ENCODE data around the gene GLI3. TPM values are rescaled to one million over a fixed set of nuclear protein-coding genes. Genes with fewer than 3 reads are reported as not detected.

The GLI3 gene
- total RNA-seq, 1 donor from 2014 or later, result 7.3 TPM

GRCh38 chr7:41942468-41943093 lies 294.4 kb downstream of the GLI3 start:
- Histone ChIP-seq H3K27me3 (ENCODE audit: control insufficient read depth, insufficient read depth, low read length) (peaks cover 3% of the 10 kb centered on the region), H3K4me3 (ENCODE audit: low read depth, low read length) (peak overlapping the region; percentile 21), H3K36me3 (ENCODE audit: control insufficient read depth, insufficient read depth, low read length) (no peaks in the 10 kb centered on the region)
- no peak for TF ChIP-seq CTCF (IDR thresholded peaks at IDR 0.05; ENCODE audit: insufficient read depth, low read length, poor library complexity, severe bottlenecking)
- no peak for DNase-seq (ENCODE audit: low read depth)

GRCh38 chr7:41940760-41941343 lies 296.2 kb downstream of the GLI3 start:
- no peak for DNase-seq (ENCODE audit: low read depth)
- Histone ChIP-seq H3K36me3 (ENCODE audit: control insufficient read depth, insufficient read depth, low read length) (no peaks in the 10 kb centered on the region), H3K4me3 (ENCODE audit: low read depth, low read length) (no peak overlapping the region), H3K27me3 (ENCODE audit: control insufficient read depth, insufficient read depth, low read length) (peaks cover 3% of the 10 kb centered on the region)
- TF ChIP-seq CTCF (IDR thresholded peaks at IDR 0.05; ENCODE audit: insufficient read depth, low read length, poor library complexity, severe bottlenecking), result peak; percentile 80

DNA sequence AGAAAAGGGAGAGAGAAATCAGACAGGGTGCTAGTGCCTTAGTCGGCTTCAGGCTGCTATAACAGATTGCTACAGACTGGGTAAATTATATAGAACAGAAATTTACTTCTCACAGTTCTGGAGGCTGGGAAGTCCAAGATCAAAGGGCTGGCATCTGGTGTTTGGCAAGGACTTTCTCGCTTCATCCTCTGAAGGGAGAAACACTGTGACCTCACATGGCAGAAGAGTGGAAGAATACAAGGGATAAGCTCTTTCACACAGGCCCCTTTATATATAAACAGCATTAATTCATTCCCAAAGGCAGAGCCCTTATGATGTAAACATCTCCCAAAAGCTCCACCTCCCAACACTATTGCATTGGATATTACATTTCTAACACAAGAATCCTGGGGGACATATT lies 298.6 kb downstream of the GLI3 start:
- Histone ChIP-seq H3K36me3 (ENCODE audit: control insufficient read depth, insufficient read depth, low read length) (no peaks in the 10 kb centered on the region), H3K4me3 (ENCODE audit: low read depth, low read length) (no peak overlapping the region), H3K27me3 (ENCODE audit: control insufficient read depth, insufficient read depth, low read length) (peaks cover 3% of the 10 kb centered on the region)
- TF ChIP-seq CTCF (IDR thresholded peaks at IDR 0.05; ENCODE audit: insufficient read depth, low read length, poor library complexity, severe bottlenecking), result no peak
- DNase-seq (ENCODE audit: low read depth), result no peak

GRCh38 chr7:41933427-41933826 lies 303.6 kb downstream of the GLI3 start:
- Histone ChIP-seq H3K27me3 (ENCODE audit: control insufficient read depth, insufficient read depth, low read length) (no peaks in the 10 kb centered on the region), H3K36me3 (ENCODE audit: control insufficient read depth, insufficient read depth, low read length) (no peaks in the 10 kb centered on the region), H3K4me3 (ENCODE audit: low read depth, low read length) (no peak overlapping the region)
- no peak for TF ChIP-seq CTCF (IDR thresholded peaks at IDR 0.05; ENCODE audit: insufficient read depth, low read length, poor library complexity, severe bottlenecking)
- DNase-seq (ENCODE audit: low read depth), result no peak

- Histone ChIP-seq H3K4me3 (ENCODE audit: low read depth, low read length) (no peak overlapping the region), H3K27me3 (ENCODE audit: control insufficient read depth, insufficient read depth, low read length) (no peaks in the 10 kb centered on the region), H3K36me3 (ENCODE audit: control insufficient read depth, insufficient read depth, low read length) (no peaks in the 10 kb centered on the region)
- DNase-seq (ENCODE audit: low read depth), result no peak
- TF ChIP-seq CTCF (IDR thresholded peaks at IDR 0.05; ENCODE audit: insufficient read depth, low read length, poor library complexity, severe bottlenecking), result no peak
Observed at GRCh38 chr7:41931263-41931646, 305.8 kb downstream of the GLI3 start.
